ENCODE results near the gene IL1R2.
A peak's percentile ranks its signal among the peaks of the same experiment; 100 is the strongest.
"Not testable (repeated sequence)": the region's sequence is repeated elsewhere in the genome, so short reads cannot be mapped to it uniquely, and the experiment has no call there.

The IL1R2 gene

GRCh38 chr2:101995804-101996203 lies 4.0 kb downstream of the IL1R2 start:
- no peak for DNase-seq (ENCODE audit: extremely low read depth in 1 of 2, low read depth in 1 of 2)

DNA sequence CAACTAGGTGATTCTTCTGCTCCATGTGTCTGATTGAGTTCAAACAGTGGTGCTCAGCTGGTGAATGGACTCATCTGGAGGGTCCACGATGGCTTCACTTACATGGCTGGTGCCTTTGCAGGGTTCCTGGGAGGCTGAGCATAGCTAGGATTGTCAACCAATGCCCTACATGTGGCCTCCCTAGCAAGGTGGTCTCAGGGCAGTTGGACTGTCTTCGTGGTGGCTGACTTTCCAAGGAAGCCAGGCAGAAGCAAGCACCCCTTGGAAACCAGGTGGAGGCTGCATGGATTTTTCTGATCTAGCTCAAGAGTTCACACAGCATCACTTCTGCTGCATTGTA lies 6.8 kb downstream of the IL1R2 start:
- DNase-seq (ENCODE audit: extremely low read depth in 1 of 2, low read depth in 1 of 2) = no peak

DNA sequence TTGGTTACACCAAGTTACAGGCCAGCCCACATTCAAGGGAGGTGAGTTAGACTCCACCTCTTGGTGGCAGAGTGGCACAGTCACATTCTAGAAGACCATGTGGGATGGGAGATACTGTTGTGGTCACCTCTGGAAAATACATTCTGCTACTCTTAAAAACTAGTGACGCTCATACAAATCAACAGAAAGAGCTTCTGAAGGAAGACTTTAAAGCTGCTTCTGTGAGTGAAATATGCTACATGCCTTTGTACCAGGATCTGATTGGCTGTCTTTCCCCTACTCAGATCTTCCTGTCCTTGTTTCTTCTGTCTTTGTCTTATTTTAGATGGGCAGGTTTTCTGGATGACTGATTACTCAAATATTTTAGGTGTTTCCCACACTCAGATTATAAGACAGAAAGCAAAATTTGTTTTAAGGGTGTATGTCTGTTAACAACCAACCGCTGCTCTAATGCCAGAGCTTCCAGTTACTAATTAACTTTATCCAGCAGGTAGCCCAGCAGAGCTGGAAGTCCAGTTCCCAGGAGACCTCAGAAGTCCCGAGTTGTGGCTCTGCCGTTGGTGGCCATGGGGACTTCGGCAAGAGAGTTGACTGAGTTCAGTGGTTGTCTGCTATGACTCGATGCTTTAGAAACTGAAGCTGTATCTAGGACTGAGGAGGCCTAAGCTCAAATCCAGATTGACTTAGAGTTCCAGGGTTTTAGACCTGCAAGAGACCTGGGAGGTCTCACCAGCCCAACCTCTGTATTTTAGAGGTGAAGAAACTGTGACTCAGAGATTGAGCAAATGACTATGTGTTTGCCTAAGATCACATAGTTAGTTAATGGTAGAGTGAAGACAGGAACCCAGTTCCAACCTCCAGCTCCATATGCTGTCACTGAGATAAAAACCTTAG lies 7.4 kb downstream of the IL1R2 start:
- DNase-seq (ENCODE audit: extremely low read depth in 1 of 2, low read depth in 1 of 2) = peak in 1 of 2 donors; percentile 44

DNA sequence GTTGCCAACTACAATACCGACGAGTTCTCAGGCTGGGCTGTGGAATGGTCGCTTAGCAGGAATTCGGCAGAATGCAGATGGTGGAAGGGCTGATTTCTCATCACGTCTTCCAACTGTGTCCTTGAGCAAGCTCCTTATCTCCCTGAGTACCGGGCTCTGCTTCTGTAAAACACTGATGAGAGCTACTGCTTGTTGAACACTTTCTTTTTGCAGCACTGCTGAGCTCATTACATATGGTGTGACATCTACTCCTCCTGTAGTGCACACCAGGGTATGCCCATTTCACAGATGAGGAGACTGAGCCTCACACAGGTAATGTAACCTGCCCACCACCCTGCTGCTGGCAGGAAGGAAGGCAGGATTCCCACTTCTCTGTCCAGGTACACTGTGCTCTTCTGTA lies 8.3 kb downstream of the IL1R2 start:
- DNase-seq (ENCODE audit: extremely low read depth in 1 of 2, low read depth in 1 of 2) = no peak

GRCh38 chr2:102000813-102001766 lies 9.3 kb downstream of the IL1R2 start:
- DNase-seq (ENCODE audit: extremely low read depth in 1 of 2, low read depth in 1 of 2) = no peak

DNA sequence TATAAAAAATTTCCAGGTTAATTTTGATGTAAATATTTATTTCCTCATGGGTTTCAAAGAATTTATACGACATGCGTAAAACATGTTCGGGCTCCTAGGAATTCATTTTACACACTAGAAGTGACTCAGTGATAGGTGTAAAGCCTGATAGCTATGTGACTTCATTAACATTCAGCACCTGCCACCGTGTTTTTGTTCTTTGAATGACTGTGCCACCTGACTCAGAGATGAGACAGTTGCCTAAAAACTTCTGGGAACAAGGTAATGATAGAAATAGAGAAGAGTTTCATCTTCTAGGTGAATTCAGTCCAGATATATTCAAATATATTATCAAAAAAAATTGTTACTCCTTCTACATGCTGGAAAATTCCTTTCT lies 10.0 kb downstream of the IL1R2 start:
- DNase-seq (ENCODE audit: extremely low read depth in 1 of 2, low read depth in 1 of 2) = peak in 1 of 2 donors; percentile 50

DNA sequence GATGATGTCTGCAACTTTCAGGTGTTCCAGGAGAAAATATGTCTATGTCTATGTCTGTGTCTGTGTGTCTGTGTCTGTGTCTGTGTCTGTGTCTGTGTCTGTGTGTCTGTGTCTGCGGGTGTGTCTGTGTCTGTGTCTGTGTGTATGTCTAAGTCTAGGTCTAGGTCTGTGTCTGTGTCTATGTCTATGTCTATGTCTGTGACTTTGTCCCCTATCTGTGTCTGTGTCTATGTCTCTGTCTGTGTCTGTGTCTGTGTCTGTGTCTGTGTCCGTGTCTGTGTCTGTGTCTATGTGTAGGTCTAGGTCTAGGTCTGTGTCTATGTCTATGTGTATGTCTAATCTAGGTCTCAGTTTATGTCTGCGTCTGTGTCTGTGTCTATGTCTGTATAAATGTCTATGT lies 10.5 kb downstream of the IL1R2 start:
- DNase-seq (ENCODE audit: extremely low read depth in 1 of 2, low read depth in 1 of 2) = no peak

GRCh38 chr2:102002909-102003308 lies 11.1 kb downstream of the IL1R2 start:
- not testable (repeated sequence) for DNase-seq (ENCODE audit: extremely low read depth in 1 of 2, low read depth in 1 of 2)

DNA sequence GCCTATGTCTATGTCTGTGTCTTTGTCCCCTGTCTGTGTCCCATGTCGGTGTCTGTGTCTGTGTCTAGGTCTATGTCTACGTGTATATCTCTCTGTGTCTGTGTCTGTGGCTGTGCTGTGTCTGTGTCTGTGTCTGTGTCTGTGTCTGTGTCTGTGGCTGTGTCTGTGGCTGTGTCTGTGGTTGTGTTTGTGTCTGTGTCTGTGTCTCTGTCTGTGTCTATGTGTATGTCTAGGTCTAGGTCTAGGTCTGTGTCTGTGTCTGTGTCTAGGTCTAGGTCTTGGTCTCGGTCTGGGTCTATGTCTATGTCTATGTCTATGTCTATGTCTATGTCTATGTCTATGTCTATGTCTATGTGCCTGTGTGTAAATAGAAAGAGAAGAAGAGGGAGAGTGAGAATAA lies 11.9 kb downstream of the IL1R2 start:
- no peak for DNase-seq (ENCODE audit: extremely low read depth in 1 of 2, low read depth in 1 of 2)

GRCh38 chr2:102004581-102004980 lies 12.8 kb downstream of the IL1R2 start:
- no peak for DNase-seq (ENCODE audit: extremely low read depth in 1 of 2, low read depth in 1 of 2)

DNA sequence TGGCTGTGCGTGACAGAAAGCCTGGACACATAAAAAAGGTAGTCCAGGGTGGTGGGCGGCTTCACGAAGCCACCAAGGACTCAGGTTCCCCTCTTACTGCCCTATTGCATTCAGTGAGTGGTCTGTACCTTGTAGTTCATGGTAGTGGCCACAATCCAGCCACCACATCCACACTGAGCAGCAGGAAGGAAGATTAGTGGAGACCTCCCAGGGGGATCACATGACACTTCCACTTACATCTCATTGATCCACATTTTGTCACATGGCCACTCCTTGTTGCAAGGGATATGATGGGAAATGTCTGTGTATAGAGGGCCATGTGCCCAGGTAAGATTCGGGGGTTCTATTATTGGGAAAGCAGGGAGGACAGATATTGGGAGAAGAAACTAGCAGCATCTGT lies 13.7 kb downstream of the IL1R2 start:
- no peak for DNase-seq (ENCODE audit: extremely low read depth in 1 of 2, low read depth in 1 of 2)

DNA sequence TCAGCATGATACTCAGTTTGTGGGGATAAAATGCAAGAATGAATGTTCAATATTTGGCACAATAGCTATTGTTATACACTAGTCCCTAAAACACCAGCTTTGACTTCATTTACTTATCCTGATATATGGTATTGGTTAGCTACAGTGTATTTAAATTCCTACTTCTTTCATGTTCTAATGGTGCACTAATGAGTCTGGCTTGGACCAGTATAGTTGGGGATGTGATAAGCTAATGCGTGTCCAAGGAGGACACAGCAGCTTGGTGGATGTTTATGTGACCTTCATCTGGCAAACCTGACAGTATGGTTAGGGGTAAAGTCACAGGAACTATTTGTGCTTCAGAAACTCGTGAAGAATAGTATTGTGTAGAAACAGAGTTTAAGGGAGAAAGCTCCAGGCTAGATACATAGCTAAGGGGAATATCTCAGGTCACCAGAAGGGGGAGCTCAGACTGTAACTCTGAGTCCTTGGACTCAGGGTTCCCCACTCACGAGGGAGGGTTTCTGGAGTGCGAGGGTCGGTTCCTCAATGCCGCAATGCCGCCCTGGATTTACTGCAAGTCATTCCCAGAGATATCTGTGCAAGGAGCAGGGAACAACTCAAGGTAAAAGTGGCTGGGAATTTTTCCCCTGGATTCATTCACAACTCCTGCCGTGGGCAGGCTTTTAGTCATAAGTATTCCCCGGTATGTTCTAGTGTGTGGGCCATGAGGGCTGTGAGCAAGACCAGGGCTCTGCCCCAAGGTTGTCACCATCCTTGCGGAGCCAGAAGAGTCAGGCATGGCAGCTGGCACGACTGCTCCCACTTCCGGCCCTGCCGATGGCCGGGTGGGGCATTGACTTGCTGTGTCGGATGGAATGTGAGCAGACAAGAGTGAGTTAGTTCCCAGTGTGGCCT lies 14.5 kb downstream of the IL1R2 start:
- no peak for DNase-seq (ENCODE audit: extremely low read depth in 1 of 2, low read depth in 1 of 2)

- DNase-seq (ENCODE audit: extremely low read depth in 1 of 2, low read depth in 1 of 2) = no peak
These were observed 15.1 kb downstream of the IL1R2 start for GRCh38 chr2:102006886-102007278.

DNA sequence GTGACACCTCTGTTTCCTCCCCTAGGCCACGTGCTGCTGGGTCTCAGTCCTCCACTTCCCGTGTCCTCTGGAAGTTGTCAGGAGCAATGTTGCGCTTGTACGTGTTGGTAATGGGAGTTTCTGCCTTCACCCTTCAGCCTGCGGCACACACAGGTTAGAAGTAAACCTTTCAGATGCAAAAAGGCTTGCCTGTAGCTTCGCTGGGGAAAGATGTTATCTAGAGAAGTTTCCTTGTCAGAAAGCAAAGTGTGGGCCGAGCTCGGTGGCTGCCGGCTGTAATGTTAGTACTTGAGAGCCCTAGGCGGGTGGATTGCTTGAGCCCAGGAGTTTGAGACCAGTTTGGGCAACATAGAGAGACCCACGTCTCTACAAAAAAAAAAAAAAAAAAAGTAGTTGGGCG lies 16.7 kb downstream of the IL1R2 start:
- no peak for DNase-seq (ENCODE audit: extremely low read depth in 1 of 2, low read depth in 1 of 2)

DNA sequence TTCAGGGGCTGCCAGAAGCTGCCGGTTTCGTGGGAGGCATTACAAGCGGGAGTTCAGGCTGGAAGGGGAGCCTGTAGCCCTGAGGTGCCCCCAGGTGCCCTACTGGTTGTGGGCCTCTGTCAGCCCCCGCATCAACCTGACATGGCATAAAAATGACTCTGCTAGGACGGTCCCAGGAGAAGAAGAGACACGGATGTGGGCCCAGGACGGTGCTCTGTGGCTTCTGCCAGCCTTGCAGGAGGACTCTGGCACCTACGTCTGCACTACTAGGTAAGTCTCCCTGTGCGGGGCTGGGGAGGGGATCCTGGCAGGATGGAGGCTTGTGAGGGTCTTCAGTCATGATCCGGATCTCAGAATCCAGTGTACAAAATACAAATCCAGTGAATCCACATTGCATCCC lies 17.8 kb downstream of the IL1R2 start:
- DNase-seq (ENCODE audit: extremely low read depth in 1 of 2, low read depth in 1 of 2) = no peak

DNA sequence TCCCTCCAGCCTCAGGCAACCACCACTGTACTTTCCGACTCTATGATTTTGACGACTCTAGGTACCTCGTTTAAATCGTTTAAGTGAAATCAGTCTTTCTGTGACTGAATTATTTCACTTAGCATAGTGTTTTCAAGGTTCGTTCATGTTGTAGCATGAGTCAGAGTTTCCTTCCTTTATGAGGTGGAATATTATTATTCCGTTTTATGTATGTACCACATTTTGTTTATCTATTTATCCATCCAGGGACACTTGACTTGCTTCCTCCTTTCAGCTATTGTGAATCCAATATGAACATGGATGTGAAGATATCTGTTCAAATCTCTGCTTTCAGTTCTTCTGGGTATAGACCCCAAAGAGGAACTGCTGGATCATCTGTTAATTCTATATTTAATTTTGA lies 19.1 kb downstream of the IL1R2 start:
- no peak for DNase-seq (ENCODE audit: extremely low read depth in 1 of 2, low read depth in 1 of 2)

DNA sequence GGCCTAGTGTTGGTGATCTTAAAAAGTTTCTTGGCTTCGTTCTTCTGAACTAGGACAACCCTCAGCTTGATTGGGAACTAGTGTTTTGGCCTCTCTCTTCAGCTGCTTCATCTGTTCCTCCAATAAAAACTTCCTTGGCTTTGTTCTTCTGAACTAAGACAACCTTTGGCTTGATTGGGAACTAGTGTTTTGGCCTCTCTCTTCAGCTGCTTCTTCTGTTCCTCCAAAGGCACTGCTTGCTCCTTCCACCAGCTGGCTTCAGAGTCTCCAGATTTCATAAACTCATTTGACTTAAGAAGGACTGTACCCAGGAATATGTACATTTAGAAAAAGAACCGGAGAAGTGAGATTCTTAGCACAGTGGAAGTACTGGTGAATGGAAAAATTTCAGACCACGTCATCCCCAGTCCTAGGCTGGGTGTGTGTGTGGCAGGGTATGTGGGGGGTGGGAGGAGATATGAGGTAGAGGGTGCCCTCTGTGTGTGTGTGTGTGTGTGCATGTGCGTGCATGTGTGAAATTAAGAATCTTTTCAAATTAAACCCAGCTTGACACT lies 20.4 kb downstream of the IL1R2 start:
- DNase-seq (ENCODE audit: extremely low read depth in 1 of 2, low read depth in 1 of 2) = no peak

- no peak for DNase-seq (ENCODE audit: extremely low read depth in 1 of 2, low read depth in 1 of 2)
These were observed 21.7 kb downstream of the IL1R2 start for GRCh38 chr2:102013206-102014040.

DNA sequence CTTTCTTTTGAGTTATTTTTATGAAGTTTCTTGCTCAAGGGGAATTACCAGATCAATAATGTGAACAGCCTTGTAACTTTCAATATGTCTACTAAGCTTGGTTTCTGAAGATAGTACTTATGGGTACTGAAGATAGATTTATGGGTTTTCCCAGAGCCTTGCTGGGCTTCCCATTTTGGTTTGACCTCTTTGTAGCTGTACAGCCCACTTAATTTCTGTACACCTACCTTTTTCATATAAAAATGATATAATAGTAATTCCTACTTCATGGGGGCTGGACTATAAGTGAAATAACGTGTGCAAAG lies 22.2 kb downstream of the IL1R2 start:
- DNase-seq (ENCODE audit: extremely low read depth in 1 of 2, low read depth in 1 of 2) = no peak

GRCh38 chr2:102015399-102015798 lies 23.6 kb downstream of the IL1R2 start:
- DNase-seq (ENCODE audit: extremely low read depth in 1 of 2, low read depth in 1 of 2) = no peak

All from stimulated activated CD8-positive, alpha-beta memory T cell treated with anti-CD3 and anti-CD28 coated beads, Interleukin-7, amount 100 ng/mL, for 48 hours (primary cell).